Kidney tubule cell (primary cell): ENCODE measurements around the gene ADAMTSL3.
"Not testable (repeated sequence)": the region's sequence is repeated elsewhere in the genome, so short reads cannot be mapped to it uniquely, and the experiment has no call there.

ENCODE experiments used
- DNase-seq: peaks from one replicate; pipeline ENCODE4 v3.0.0-alpha.2; 2018; ENCODE audit warnings: low spot score

The ADAMTSL3 gene

DNA sequence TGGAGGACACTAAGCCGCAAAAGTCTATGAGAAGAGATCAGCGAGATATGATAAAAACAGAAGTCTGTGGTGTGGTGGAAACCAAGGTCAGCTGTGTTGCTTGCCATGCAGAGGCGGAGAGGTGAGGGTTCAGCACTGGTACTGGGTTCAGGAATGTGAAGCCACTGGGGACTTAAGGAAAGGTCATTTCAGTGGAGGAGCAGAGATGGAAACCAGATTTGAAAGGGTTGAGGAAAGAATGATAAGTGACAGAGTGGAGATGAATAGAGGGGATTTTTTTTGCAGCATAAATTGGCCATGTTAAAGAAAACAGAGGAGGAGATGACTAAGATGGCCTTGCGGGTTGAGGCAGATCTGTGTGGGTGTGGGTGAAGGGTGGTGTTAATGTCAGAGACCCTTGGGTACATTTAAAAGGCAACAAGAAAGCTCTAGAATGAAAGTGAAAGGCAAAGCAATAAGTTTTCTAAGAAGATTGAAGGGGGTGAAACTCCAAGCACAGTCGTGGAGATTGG, 265.5 kb downstream of the ADAMTSL3 start:
- DNase-seq: no peak

DNA sequence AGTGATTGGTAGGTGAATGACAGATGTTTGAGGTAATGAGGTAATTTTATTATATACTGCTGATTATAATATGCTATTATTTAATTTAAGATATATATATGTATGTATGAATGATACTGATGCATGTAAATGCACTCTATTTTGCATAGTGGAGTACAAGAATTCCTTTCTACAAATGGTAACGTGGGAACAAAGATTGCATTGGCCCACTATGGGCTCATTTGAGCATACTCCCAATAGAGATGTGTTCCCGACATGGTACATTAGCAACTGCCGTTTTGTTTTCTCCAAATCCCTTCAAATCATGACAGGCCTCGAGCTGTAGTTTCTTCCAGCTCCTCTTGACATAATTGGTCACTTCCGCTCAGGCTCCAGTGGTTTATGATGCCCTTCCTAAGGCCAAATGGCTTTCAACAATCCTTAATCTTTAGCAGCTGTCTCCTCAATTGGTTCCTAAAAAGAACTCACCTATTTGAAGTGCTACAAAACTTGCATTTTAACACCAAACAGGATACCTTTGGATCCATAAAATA, 266.1 kb downstream of the ADAMTSL3 start:
- DNase-seq: no peak

GRCh38 chr15:83922649-83923294, 268.8 kb downstream of the ADAMTSL3 start:
- DNase-seq: no peak

GRCh38 chr15:83926116-83926515, 272.2 kb downstream of the ADAMTSL3 start:
- peak; percentile 71 for DNase-seq

DNA sequence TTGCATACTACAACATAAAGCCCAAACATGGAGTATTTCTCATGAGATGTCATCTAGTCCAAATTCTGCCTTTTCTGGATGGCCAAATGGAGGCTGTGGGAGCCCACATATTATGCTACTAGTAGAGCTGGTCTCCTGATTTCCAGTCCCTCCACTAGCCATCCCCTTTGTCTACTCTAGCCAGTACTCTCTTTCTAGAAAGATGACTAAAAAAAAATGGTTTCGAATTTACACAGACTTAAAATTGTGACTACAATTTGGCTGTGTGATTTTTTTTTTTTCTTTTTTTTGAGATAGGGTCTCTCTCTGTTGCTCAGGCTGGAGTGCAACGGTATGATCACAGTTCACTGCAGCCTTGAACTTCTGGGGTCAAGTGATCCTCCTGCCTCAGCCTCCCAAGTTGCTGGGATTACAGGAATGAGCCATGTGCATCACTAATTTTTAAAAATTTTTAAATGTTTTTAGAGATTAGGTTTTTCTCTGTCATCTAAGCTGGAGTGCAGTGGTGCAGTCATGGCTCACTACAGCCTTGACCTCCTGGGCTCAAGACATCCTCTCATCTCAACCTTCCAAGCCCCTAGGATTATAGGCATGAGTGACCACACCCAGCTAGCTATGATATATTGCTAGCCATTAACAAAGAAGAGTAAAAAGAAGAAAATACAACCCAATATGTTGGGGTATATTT, 273.9 kb downstream of the ADAMTSL3 start:
- DNase-seq: no peak

GRCh38 chr15:83928392-83928734, 274.4 kb downstream of the ADAMTSL3 start:
- no peak for DNase-seq

GRCh38 chr15:83928878-83929418, 275.0 kb downstream of the ADAMTSL3 start:
- DNase-seq: no peak

DNA sequence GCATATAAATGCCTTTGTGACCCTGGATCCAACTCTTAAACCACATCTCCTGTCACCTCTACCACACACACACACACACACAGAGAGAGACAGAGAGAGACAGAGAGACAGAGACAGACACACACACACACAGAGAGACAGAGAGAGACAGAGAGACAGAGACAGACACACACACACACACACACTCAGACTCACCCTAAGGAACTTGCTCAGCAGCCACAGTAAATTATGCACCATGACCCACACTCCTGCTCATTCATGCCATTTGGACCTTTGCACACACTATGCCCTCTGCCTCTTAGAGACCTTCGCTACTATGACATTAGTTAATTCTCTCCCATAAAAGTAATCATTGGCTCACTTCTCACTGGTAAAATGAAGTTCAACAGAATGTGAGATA, 275.7 kb downstream of the ADAMTSL3 start:
- no peak for DNase-seq

DNA sequence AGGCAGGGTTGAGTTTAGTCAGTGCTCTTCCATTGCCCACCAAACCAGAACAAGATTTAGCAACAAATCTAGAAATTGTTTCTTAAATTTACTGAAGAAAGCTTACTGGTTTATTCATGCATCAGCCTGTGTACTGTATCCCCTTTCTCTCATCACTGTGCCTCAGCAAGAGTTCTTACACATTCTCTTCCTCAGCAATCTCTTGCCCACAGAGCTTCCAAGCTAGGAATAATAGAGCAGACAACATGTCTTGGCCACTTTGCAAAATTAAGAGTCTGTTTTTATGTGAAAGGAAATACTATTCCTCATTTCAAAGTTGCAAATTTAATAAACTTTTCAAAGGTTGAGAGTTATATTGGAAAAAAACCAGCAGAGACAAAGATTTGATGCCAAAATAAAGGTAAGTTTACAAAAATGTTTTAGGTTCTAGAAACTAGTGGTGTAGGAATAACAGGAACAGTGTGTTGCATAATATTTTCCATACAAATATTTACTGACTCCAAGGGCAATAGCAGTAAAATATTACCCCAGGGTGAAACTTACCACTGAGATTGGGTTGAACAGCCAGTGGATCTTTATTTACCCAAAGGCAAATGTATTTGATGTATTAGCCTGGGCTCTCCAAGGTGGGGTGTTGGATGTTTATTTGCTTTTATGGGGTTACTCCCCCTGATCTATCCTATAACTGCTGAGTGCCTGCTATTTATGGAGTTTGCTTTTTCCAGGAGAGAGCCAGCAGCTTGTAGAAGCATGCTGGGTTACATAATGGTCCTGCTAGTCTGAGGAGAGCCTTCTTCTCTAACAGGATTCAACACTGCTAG, 276.7 kb downstream of the ADAMTSL3 start:
- DNase-seq: no peak

GRCh38 chr15:83935774-83936173, 281.9 kb downstream of the ADAMTSL3 start:
- DNase-seq: no peak

DNA sequence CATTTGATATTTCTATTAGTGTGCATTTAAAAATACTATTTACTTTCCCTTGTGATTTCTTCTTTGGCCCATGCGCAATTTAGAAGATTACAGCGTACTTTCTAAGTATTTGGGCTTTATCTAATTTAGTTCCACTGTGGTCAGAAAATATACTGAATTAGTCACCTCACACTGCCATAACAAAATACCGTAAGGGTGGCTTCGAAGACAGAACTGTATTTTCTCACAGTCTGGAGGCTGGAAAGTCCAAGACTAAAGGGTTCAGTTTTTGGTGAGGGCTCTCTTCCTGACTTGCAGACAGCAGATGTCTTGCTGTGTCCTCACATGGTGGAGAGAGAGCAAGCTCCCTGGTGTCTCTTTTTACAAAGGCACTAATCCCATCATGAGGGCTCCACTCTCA, 286.2 kb downstream of the ADAMTSL3 start:
- no peak for DNase-seq

- DNase-seq: no peak
Measured at GRCh38 chr15:83943043-83943442, 289.1 kb downstream of the ADAMTSL3 start.

DNA sequence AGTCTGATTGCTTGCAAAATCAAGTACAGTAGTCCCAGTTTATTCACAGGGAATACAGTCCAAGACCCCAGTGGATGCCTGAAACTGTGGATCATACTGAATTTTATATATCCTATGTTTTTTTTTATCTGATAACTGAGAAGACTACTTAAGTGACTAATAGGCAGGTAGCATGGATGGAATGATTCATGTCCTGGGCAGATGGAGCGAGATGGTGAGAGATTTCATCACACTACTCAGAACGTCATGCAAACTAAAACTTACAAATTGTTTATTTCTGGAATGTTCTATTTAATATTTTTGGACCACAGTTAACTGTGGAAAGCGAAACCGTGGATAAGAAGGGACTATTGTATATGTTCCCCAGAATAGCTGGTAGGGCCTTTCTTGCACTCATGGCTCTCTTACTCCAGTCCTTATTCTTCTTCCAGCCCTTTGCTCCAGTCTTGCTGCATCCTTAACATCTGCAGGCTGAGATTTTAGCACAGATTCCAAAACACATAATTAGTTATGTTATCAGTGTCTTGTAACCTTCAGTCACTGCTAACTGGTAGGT, 290.0 kb downstream of the ADAMTSL3 start:
- no peak for DNase-seq

- DNase-seq: no peak
Measured at GRCh38 chr15:83947156-83947555, 293.2 kb downstream of the ADAMTSL3 start.

GRCh38 chr15:83954506-83954905, 300.6 kb downstream of the ADAMTSL3 start:
- DNase-seq: no peak

GRCh38 chr15:83955806-83956265, 301.9 kb downstream of the ADAMTSL3 start:
- no peak for DNase-seq

GRCh38 chr15:83956887-83957286, 303.0 kb downstream of the ADAMTSL3 start:
- DNase-seq: no peak

GRCh38 chr15:83959477-83959876, 305.6 kb downstream of the ADAMTSL3 start:
- no peak for DNase-seq

GRCh38 chr15:83960192-83960829, 306.4 kb downstream of the ADAMTSL3 start:
- DNase-seq: no peak

GRCh38 chr15:83961311-83961710, 307.4 kb downstream of the ADAMTSL3 start:
- DNase-seq: no peak

DNA sequence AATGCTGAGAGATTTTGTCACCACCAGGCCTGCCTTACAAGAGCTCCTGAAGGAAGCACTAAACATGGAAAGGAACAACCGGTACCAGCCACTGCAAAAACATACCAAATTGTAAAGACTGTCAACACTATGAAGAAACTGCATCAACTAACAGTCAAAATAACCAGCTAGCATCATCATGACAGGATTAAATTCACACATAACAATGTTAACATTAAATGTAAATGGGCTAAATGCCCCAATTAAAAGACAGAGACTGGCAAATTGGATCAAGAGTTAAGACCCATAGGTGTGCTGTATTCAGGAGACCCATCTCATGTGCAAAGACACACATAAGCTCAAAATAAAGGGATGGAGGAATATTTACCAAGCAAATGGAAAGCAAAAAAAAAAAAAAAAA, 311.0 kb downstream of the ADAMTSL3 start:
- DNase-seq: not testable (repeated sequence)
